Measurements from ENCODE around the gene JAZF1. TPM values are rescaled to one million over a fixed set of nuclear protein-coding genes. Genes with fewer than 3 reads are reported as not detected.

JAZF1 gene
- total and polyA plus RNA-seq, 2 of the 8 experiments (the other 6 are each of a cell fraction or from before 2014, with no cell fraction given) = 2.6 to 21.8 TPM

GRCh38 chr7:27967639-27968038 lies 213.0 kb downstream of the JAZF1 start:
- Histone ChIP-seq H3K18ac (ENCODE audit: extremely low read depth, low read length) (no peak overlapping the region), H2BK15ac (ENCODE audit: low read length) (no peak overlapping the region), H3K23me2 (ENCODE audit: low read depth, low read length) (no peaks in the 10 kb centered on the region), H3K9ac (replicated peaks in 1 of 4; ENCODE audit: extremely low read depth in 1 of 4, low read depth in 3 of 4, low read length in 3 of 4) (no peak overlapping the region), H2BK120ac (replicated peaks; ENCODE audit: low read depth, low read length) (no peak overlapping the region), H3K79me1 (ENCODE audit: low read depth, low read length) (no peaks in the 10 kb centered on the region), H3K14ac (ENCODE audit: insufficient read length) (no peak overlapping the region), H4K20me1 (replicated peaks in 1 of 2; ENCODE audit: control insufficient read depth in 1 of 2, insufficient read depth in 2 of 2, low read length in 2 of 2) (no peaks in the 10 kb centered on the region), H3K79me2 (ENCODE audit: control insufficient read depth in 1 of 2, insufficient read depth in 2 of 2, low read length in 2 of 2) (no peaks in the 10 kb centered on the region), H2BK12ac (ENCODE audit: low read depth, low read length) (no peak overlapping the region), H4K5ac (ENCODE audit: insufficient read length, low read depth, low read length) (no peak overlapping the region), H3K36me3 (ENCODE audit: control insufficient read depth in 2 of 4, insufficient read depth in 4 of 4, low read length in 3 of 4) (no peaks in the 10 kb centered on the region), H2BK5ac (ENCODE audit: low read depth, low read length) (no peak overlapping the region), H4K91ac (replicated peaks; ENCODE audit: insufficient read length, low read length) (no peak overlapping the region), H3K56ac (replicated peaks; ENCODE audit: insufficient read length, low read depth, low read length) (no peak overlapping the region), H3K27ac (ENCODE audit: low read depth, low read length) (no peak overlapping the region), H3K4ac (replicated peaks; ENCODE audit: insufficient read length, low read depth, low read length) (no peak overlapping the region), H3K4me2 (ENCODE audit: insufficient read depth in 1 of 2, low read depth in 2 of 2, low read length in 2 of 2) (no peak overlapping the region), H3K4me1 (replicated peaks in 1 of 4; ENCODE audit: control insufficient read depth in 3 of 4, insufficient read depth in 4 of 4, low read length in 3 of 4) (no peaks in the 10 kb centered on the region), H3K23ac (ENCODE audit: insufficient read length) (no peak overlapping the region), H2AFZ (ENCODE audit: low read length) (no peak overlapping the region), H2BK20ac (ENCODE audit: low read length) (no peak overlapping the region), H2AK5ac (ENCODE audit: low read depth, low read length) (no peak overlapping the region), H3K4me3 (ENCODE audit: extremely low read depth in 1 of 4, insufficient read depth in 2 of 4, low read depth in 3 of 4, low read length in 4 of 4) (no peak overlapping the region), H3K27me3 (replicated peaks in 1 of 4; ENCODE audit: control insufficient read depth in 3 of 4, extremely low read depth in 1 of 4, insufficient read depth in 3 of 4, low read length in 3 of 4) (no peaks in the 10 kb centered on the region), H3K9me3 (ENCODE audit: insufficient read depth in 2 of 2, low read depth in 1 of 2, low read length in 1 of 2) (no peaks in the 10 kb centered on the region), H4K8ac (ENCODE audit: extremely low read depth, insufficient read depth, low read length) (no peak overlapping the region)
- WGBS, 2 experiments (ENCODE audit: extremely low coverage in 1 of 2, insufficient coverage in 1 of 2, insufficient read length in 1 of 2, insufficient replicate concordance in 2 of 2, low coverage in 1 of 2, low lambda C conversion rate in 2 of 2, missing lambda C conversion rate in 1 of 2) = 88% methylated on average over 1 of the region's 1 CpG; no CpG with 5 or more reads in 1 of the 2 experiments
- CTCF ChIA-PET (ENCODE audit: partially characterized antibody) = no interaction called here
- no peak for TF ChIP-seq KDM4A (IDR thresholded peaks at IDR 0.05; ENCODE audit: low read depth, low read length, severe bottlenecking)
- TF ChIP-seq JUN (IDR thresholded peaks at IDR 0.05; ENCODE audit: low read depth, low read length) = no peak
- no peak for TF ChIP-seq MAFK (IDR thresholded peaks at IDR 0.05; ENCODE audit: low read depth, low read length)
- DNase-seq (ENCODE audit: low read depth in 1 of 2, low spot score in 2 of 2) (no peak), FAIRE-seq (no peak)
- POLR2A ChIA-PET (ENCODE audit: partially characterized antibody) = no interaction called here

Measured in H1 (cell line).